HG02623 (cell line): ENCODE data around the gene ELOVL6.
"Not testable (repeated sequence)": the region's sequence is repeated elsewhere in the genome, so short reads cannot be mapped to it uniquely, and the experiment has no call there.

Experiments used
- ATAC-seq: cut with Tn5 transposase; IDR thresholded peaks from one replicate; pipeline ENCODE4 v1.9.1; 2021; ENCODE audit warnings: moderate library complexity; ENCODE audit not compliant: unreplicated experiment

ELOVL6 gene

GRCh38 chr4:110039164-110039563 lies 159.3 kb downstream of the ELOVL6 start:
- ATAC-seq, result not testable (repeated sequence)

GRCh38 chr4:110034026-110034393 lies 164.4 kb downstream of the ELOVL6 start:
- ATAC-seq, result peak; percentile 98

- peak; percentile 3 for ATAC-seq
These were observed 164.9 kb downstream of the ELOVL6 start for GRCh38 chr4:110033355-110034025.

- no peak for ATAC-seq
These were observed 165.8 kb downstream of the ELOVL6 start for GRCh38 chr4:110032603-110033002.

- ATAC-seq, result no peak
These were observed 172.7 kb downstream of the ELOVL6 start for GRCh38 chr4:110025718-110026117.

GRCh38 chr4:110025056-110025455 lies 173.4 kb downstream of the ELOVL6 start:
- no peak for ATAC-seq

GRCh38 chr4:110022457-110022856 lies 176.0 kb downstream of the ELOVL6 start:
- no peak for ATAC-seq

- no peak for ATAC-seq
These were observed 177.6 kb downstream of the ELOVL6 start for GRCh38 chr4:110020646-110021443.

- ATAC-seq, result no peak
These were observed 178.3 kb downstream of the ELOVL6 start for GRCh38 chr4:110020139-110020538.

- no peak for ATAC-seq
These were observed 179.3 kb downstream of the ELOVL6 start for GRCh38 chr4:110019153-110019552.

GRCh38 chr4:110014233-110014632 lies 184.2 kb downstream of the ELOVL6 start:
- ATAC-seq, result no peak

- no peak for ATAC-seq
These were observed 185.5 kb downstream of the ELOVL6 start for GRCh38 chr4:110012917-110013316.

GRCh38 chr4:110010797-110011196 lies 187.6 kb downstream of the ELOVL6 start:
- ATAC-seq, result no peak

GRCh38 chr4:110009550-110009949 lies 188.9 kb downstream of the ELOVL6 start:
- no peak for ATAC-seq

- ATAC-seq, result no peak
These were observed 189.9 kb downstream of the ELOVL6 start for GRCh38 chr4:110008540-110008939.

- no peak for ATAC-seq
These were observed 191.2 kb downstream of the ELOVL6 start for GRCh38 chr4:110007217-110007616.

GRCh38 chr4:110005461-110006056 lies 192.9 kb downstream of the ELOVL6 start:
- peak; percentile 78 for ATAC-seq

- ATAC-seq, result no peak
These were observed 193.9 kb downstream of the ELOVL6 start for GRCh38 chr4:110004556-110004955.

- no peak for ATAC-seq
These were observed 194.8 kb downstream of the ELOVL6 start for GRCh38 chr4:110003401-110004187.

- ATAC-seq, result no peak
These were observed 196.1 kb downstream of the ELOVL6 start for GRCh38 chr4:110002326-110002725.

- ATAC-seq, result no peak
These were observed 198.9 kb downstream of the ELOVL6 start for GRCh38 chr4:109999585-109999912.
